Jurkat, Clone E6-1 (cell line): ENCODE measurements around the gene VSTM5.
A peak's percentile ranks its signal among the peaks of the same experiment; 100 is the strongest.

Source experiments
- DNase-seq: peaks from one replicate; pipeline ENCODE4 v3.0.0-alpha.2; 2011; ENCODE audit warnings: low read depth, low spot score
- H3K4me3 ChIP-seq: 2 replicates; pipeline ENCODE4 v1.5.1; 2011; ENCODE audit warnings: mild to moderate bottlenecking, low read length, control low read depth, moderate library complexity

The VSTM5 gene

GRCh38 chr11:93845181-93846092 is 5.0 kb downstream of the VSTM5 start:
- no peak overlapping the region for H3K4me3 ChIP-seq
- no peak for DNase-seq

- peak; percentile 4 for DNase-seq
- no peak overlapping the region for H3K4me3 ChIP-seq
These were observed 5.8 kb downstream of the VSTM5 start for GRCh38 chr11:93844568-93844967.

- H3K4me3 ChIP-seq: no peak overlapping the region
- no peak for DNase-seq
These were observed 6.5 kb downstream of the VSTM5 start for GRCh38 chr11:93843906-93844305.

GRCh38 chr11:93842461-93842860 is 8.0 kb downstream of the VSTM5 start:
- no peak overlapping the region for H3K4me3 ChIP-seq
- DNase-seq: no peak

GRCh38 chr11:93842034-93842433 is 8.4 kb downstream of the VSTM5 start:
- no peak for DNase-seq
- no peak overlapping the region for H3K4me3 ChIP-seq

- DNase-seq: no peak
- H3K4me3 ChIP-seq: no peak overlapping the region
These were observed 9.0 kb downstream of the VSTM5 start for GRCh38 chr11:93841446-93841845.

GRCh38 chr11:93840981-93841380 is 9.4 kb downstream of the VSTM5 start:
- H3K4me3 ChIP-seq: no peak overlapping the region
- DNase-seq: no peak

GRCh38 chr11:93840180-93840579 is 10.2 kb downstream of the VSTM5 start:
- DNase-seq: no peak
- no peak overlapping the region for H3K4me3 ChIP-seq

- no peak overlapping the region for H3K4me3 ChIP-seq
- no peak for DNase-seq
These were observed 11.5 kb downstream of the VSTM5 start for GRCh38 chr11:93838967-93839366.

GRCh38 chr11:93832780-93833179 is 17.6 kb downstream of the VSTM5 start:
- no peak for DNase-seq
- H3K4me3 ChIP-seq: no peak overlapping the region

GRCh38 chr11:93831343-93832127 is 18.9 kb downstream of the VSTM5 start:
- DNase-seq: no peak
- no peak overlapping the region for H3K4me3 ChIP-seq

GRCh38 chr11:93829598-93829997 is 20.8 kb downstream of the VSTM5 start:
- no peak for DNase-seq
- H3K4me3 ChIP-seq: no peak overlapping the region

- no peak overlapping the region for H3K4me3 ChIP-seq
- no peak for DNase-seq
These were observed 23.1 kb downstream of the VSTM5 start for GRCh38 chr11:93827363-93827762.

GRCh38 chr11:93823210-93823609 is 27.2 kb downstream of the VSTM5 start:
- no peak for DNase-seq
- H3K4me3 ChIP-seq: no peak overlapping the region

GRCh38 chr11:93822359-93822758 is 28.1 kb downstream of the VSTM5 start:
- no peak overlapping the region for H3K4me3 ChIP-seq
- DNase-seq: no peak

- DNase-seq: no peak
These were observed 28.8 kb downstream of the VSTM5 start for GRCh38 chr11:93821617-93822016.

GRCh38 chr11:93820847-93821246 is 29.6 kb downstream of the VSTM5 start:
- no peak for DNase-seq
- no peak overlapping the region for H3K4me3 ChIP-seq

More at GRCh38 chr11:93821617-93822016, 28.8 kb downstream of the VSTM5 start:
- no peak overlapping the region for H3K4me3 ChIP-seq

GRCh38 chr11:93819966-93820695 is 30.3 kb downstream of the VSTM5 start:
- H3K4me3 ChIP-seq: no peak overlapping the region
- DNase-seq: no peak

- DNase-seq: no peak
- H3K4me3 ChIP-seq: no peak overlapping the region
These were observed 32.7 kb downstream of the VSTM5 start for GRCh38 chr11:93817426-93818348.
